NCI-H187 treated with DMSO at 0.1 percent for 48 hours (cell line): ENCODE data around the gene GABRP.
"Not testable (repeated sequence)": the region's sequence is repeated elsewhere in the genome, so short reads cannot be mapped to it uniquely, and the experiment has no call there.

ENCODE experiments used
- DNase-seq: peaks from one replicate; lab custom pipeline; 2025; lab: John Stamatoyannopoulos, UW

The GABRP gene

GRCh38 chr5:170783498-170784247 lies at the start of gene GABRP:
TSS of gene GABRP (plus strand) at chr5:170783725. CDS start at chr5:170788616, 4,891 bp downstream.
- no peak for DNase-seq

- DNase-seq: no peak
Measured at GRCh38 chr5:170736966-170737365, 46.6 kb upstream of the GABRP start.

- no peak for DNase-seq
Measured at GRCh38 chr5:170737591-170737990, 45.9 kb upstream of the GABRP start.

GRCh38 chr5:170738840-170739239 lies 44.7 kb upstream of the GABRP start:
- no peak for DNase-seq

GRCh38 chr5:170739446-170739845 lies 44.1 kb upstream of the GABRP start:
- no peak for DNase-seq

GRCh38 chr5:170740551-170741205 lies 42.8 kb upstream of the GABRP start:
- DNase-seq: no peak

- DNase-seq: no peak
Measured at GRCh38 chr5:170741801-170742200, 41.7 kb upstream of the GABRP start.

- no peak for DNase-seq
Measured at GRCh38 chr5:170743876-170744212, 39.7 kb upstream of the GABRP start.

- DNase-seq: no peak
Measured at GRCh38 chr5:170745481-170746071, 37.9 kb upstream of the GABRP start.

GRCh38 chr5:170746075-170746960 lies 37.2 kb upstream of the GABRP start:
- DNase-seq: no peak

- DNase-seq: no peak
Measured at GRCh38 chr5:170746961-170747340, 36.6 kb upstream of the GABRP start.

GRCh38 chr5:170747357-170747756 lies 36.2 kb upstream of the GABRP start:
- DNase-seq: no peak

GRCh38 chr5:170747851-170748250 lies 35.7 kb upstream of the GABRP start:
- no peak for DNase-seq

- DNase-seq: no peak
Measured at GRCh38 chr5:170748951-170749471, 34.5 kb upstream of the GABRP start.

- no peak for DNase-seq
Measured at GRCh38 chr5:170749911-170750431, 33.6 kb upstream of the GABRP start.

- DNase-seq: no peak
Measured at GRCh38 chr5:170750791-170751190, 32.7 kb upstream of the GABRP start.

- DNase-seq: no peak
Measured at GRCh38 chr5:170751631-170752030, 31.9 kb upstream of the GABRP start.

GRCh38 chr5:170752257-170753215 lies 31.0 kb upstream of the GABRP start:
- DNase-seq: no peak

GRCh38 chr5:170753311-170753710 lies 30.2 kb upstream of the GABRP start:
- no peak for DNase-seq

- DNase-seq: not testable (repeated sequence)
Measured at GRCh38 chr5:170754508-170754907, 29.0 kb upstream of the GABRP start.
